Prostate gland (tissue), 2 donors: ENCODE measurements around the gene RTN4RL2. TPM values are rescaled to one million over a fixed set of nuclear protein-coding genes. Genes with fewer than 3 reads are reported as not detected.

Experiments
- DNase-seq: peaks from one replicate; pipeline ENCODE4 v3.0.0-alpha.2; 2019; ENCODE audit warnings: low spot score
- H3K27ac ChIP-seq, 2 donors: fragments of 200-600 bp; sonication (generic); 2 replicates each; pipeline ENCODE4 v1.5.1; 2017 to 2019
- H3K27me3 ChIP-seq: fragments of 200-600 bp; sonication (generic); replicated peaks from 2 replicates; pipeline ENCODE4 v1.5.1; 2019; ENCODE audit not compliant: insufficient read depth
- H3K36me3 ChIP-seq, 2 donors: fragments of 200-600 bp; sonication (generic); 1 replicate in 1 of 2; 2 replicates in 1 of 2; pipeline versions ENCODE4 v1.5.1 to v1.8.1; 2017 to 2019
- H3K4me1 ChIP-seq: fragments of 200-600 bp; sonication (generic); replicated peaks from 2 replicates; pipeline ENCODE4 v1.5.1; 2019
- H3K4me3 ChIP-seq, 2 donors: fragments of 200-600 bp; sonication (generic); 2 replicates each; pipeline ENCODE4 v1.5.1; 2017 to 2019
- H3K9me3 ChIP-seq: fragments of 200-600 bp; sonication (generic); 2 replicates; pipeline ENCODE4 v1.5.1; 2017
- CTCF ChIP-seq, 4 experiments: fragments of 200-600 bp in 2 of 4; fragments of 450-650 bp in 2 of 4; sonication (generic) in 2 of 4; IDR thresholded peaks; 1 replicate in 3 of 4; 2 replicates in 1 of 4; pipeline ENCODE4 v1.5.1; 2016 to 2019; ENCODE audit warnings: antibody characterized with exemption in 4 of 4, mild to moderate bottlenecking in 2 of 4, moderate library complexity in 2 of 4
- POLR2A ChIP-seq: fragments of 450-650 bp; IDR thresholded peaks from one replicate; pipeline ENCODE4 v1.6.1; 2016; ENCODE audit warnings: antibody characterized with exemption, mild to moderate bottlenecking
- POLR2AphosphoS5 ChIP-seq: sonication (generic); formaldehyde crosslinking; IDR thresholded peaks from one replicate; pipeline ENCODE4 v1.6.1; 2017; ENCODE audit warnings: antibody characterized with exemption
- WGBS: methylation state at CpG from one replicate; pipeline ENCODE4 v1.1.5; 2018; 5-methylcytosine and 5-hydroxymethylcytosine counted together
- intact Hi-C: fragments of 100-400 bp; cut with DNase I; formaldehyde crosslinking; loops from one replicate; pipeline ENCODE4 v1.14.2; 2022
- total RNA-seq, 2 donors: library from RNA; depleted of rRNA; stranded (reverse); fragments of >200 nt; gene quantifications; one replicate each; pipeline ENCODE4 v1.1.0, GENCODE V29; 2016

The RTN4RL2 gene
- total RNA-seq, 2 donors from 2014 or later: 0.51 to 2.0 TPM

- 2% methylated on average over 36 of the region's 80 CpGs for WGBS
- no peaks in the 10 kb centered on the region for H3K36me3 ChIP-seq
- TF ChIP-seq CTCF (IDR thresholded peaks at IDR 0.05) (no peak), POLR2A (peak; percentile 8), POLR2AphosphoS5 (no peak)
- H3K27ac ChIP-seq: peak overlapping the region; percentile 59 to 60
- H3K4me3 ChIP-seq: peak overlapping the region; percentile 15 to 38
- intact Hi-C loops: no loop called here
- peaks cover 4% of the 10 kb centered on the region for H3K4me1 ChIP-seq
- no peaks in the 10 kb centered on the region for H3K9me3 ChIP-seq
- H3K27me3 ChIP-seq: no peaks in the 10 kb centered on the region
- DNase-seq: peak; percentile 27
Observed at GRCh38 chr11:57476047-57476756, 15.9 kb downstream of the RTN4RL2 start.

- no peaks in the 10 kb centered on the region for H3K36me3 ChIP-seq
- DNase-seq: no peak
- intact Hi-C loops: no loop called here
- H3K27me3 ChIP-seq: no peaks in the 10 kb centered on the region
- no peak for TF ChIP-seq POLR2A
- TF ChIP-seq CTCF (IDR thresholded peaks at IDR 0.05): peak in 2 of 4 experiments; percentile 35 to 40
- no peak for TF ChIP-seq POLR2AphosphoS5
- peaks cover 4% of the 10 kb centered on the region for H3K4me1 ChIP-seq
- WGBS: 15% methylated on average over 23 of the region's 27 CpGs
- H3K4me3 ChIP-seq: peak overlapping the region; percentile 15 to 38
- H3K9me3 ChIP-seq: no peaks in the 10 kb centered on the region
- peak overlapping the region; percentile 59 to 60 for H3K27ac ChIP-seq
Observed at GRCh38 chr11:57476757-57477506, 16.6 kb downstream of the RTN4RL2 start.

GRCh38 chr11:57477507-57478189 lies 17.3 kb downstream of the RTN4RL2 start:
- H3K9me3 ChIP-seq: no peaks in the 10 kb centered on the region
- H3K4me3 ChIP-seq: no peak overlapping the region
- H3K36me3 ChIP-seq: no peaks in the 10 kb centered on the region
- WGBS: 58% methylated on average over 11 of the region's 11 CpGs
- peaks cover 4% of the 10 kb centered on the region for H3K4me1 ChIP-seq
- peak; percentile 66 for TF ChIP-seq POLR2AphosphoS5
- TF ChIP-seq POLR2A: no peak
- TF ChIP-seq CTCF (IDR thresholded peaks at IDR 0.05): no peak
- H3K27me3 ChIP-seq: no peaks in the 10 kb centered on the region
- DNase-seq: peak; percentile 74
- intact Hi-C loops: no loop called here
- H3K27ac ChIP-seq: peak overlapping the region; percentile 59 to 60

- Histone ChIP-seq H3K4me1 (peaks cover 11% of the 10 kb centered on the region), H3K36me3 (no peaks in the 10 kb centered on the region), H3K27ac (no peak overlapping the region), H3K27me3 (no peaks in the 10 kb centered on the region), H3K9me3 (no peaks in the 10 kb centered on the region), H3K4me3 (no peak overlapping the region)
- intact Hi-C loops: no loop called here
- TF ChIP-seq POLR2AphosphoS5 (no peak), POLR2A (no peak), CTCF (IDR thresholded peaks at IDR 0.05) (no peak)
- DNase-seq: no peak
- WGBS: 41% methylated on average over 11 of the region's 11 CpGs
Observed at GRCh38 chr11:57479021-57479663, 18.8 kb downstream of the RTN4RL2 start.
